Measurements from ENCODE around the gene FCHO1. TPM values are rescaled to one million over a fixed set of nuclear protein-coding genes. Genes with fewer than 3 reads are reported as not detected.

The FCHO1 gene
- total and polyA plus RNA-seq, 2 donors (not counting 1 experiment from before 2014, with no cell fraction given), result 85.7 to 149 TPM

GRCh38 chr19:17824339-17824738, 73.1 kb downstream of the FCHO1 start:
- no peak overlapping the region for H3K4me3 ChIP-seq (ENCODE audit: control extremely low read depth in 1 of 5, extremely low read depth in 1 of 5, insufficient read depth in 1 of 5, low read depth in 2 of 5, low read length in 4 of 5)
- WGBS (ENCODE audit: insufficient coverage), result 92% methylated on average over 4 of the region's 8 CpGs
- ATAC-seq (ENCODE audit: low read depth) (no peak), DNase-seq (no peak)
- H2AFZ ChIP-seq (ENCODE audit: insufficient read depth, low read depth, low read length, poor library complexity, severe bottlenecking), result no peak overlapping the region
- CTCF ChIA-PET, result interaction anchor here (0.7 kb wide), 1 partner anchor 8 kb away, joined by 3 read pairs; no protein-coding TSS in a partner anchor
- H3K27ac ChIP-seq (ENCODE audit: low read length in 2 of 2), result no peak overlapping the region
- H3K27me3 ChIP-seq (replicated peaks in 1 of 4; ENCODE audit: control extremely low read depth in 1 of 4, control insufficient read depth in 3 of 4, insufficient read depth in 4 of 4, low read length in 3 of 4), result no peaks in the 10 kb centered on the region
- POLR2A ChIA-PET, result interaction anchor here (0.7 to 0.9 kb wide), 2 partner anchors 11 to 24 kb away, joined by 3 to 5 read pairs; partner anchors contain the start of gene JAK3
- H3K4me1 ChIP-seq (ENCODE audit: control insufficient read depth in 2 of 2, insufficient read depth in 2 of 2, low read length in 2 of 2), result no peaks in the 10 kb centered on the region
- no peaks in the 10 kb centered on the region for H3K9me3 ChIP-seq (ENCODE audit: control extremely low read depth in 1 of 3, control insufficient read depth in 2 of 3, insufficient read depth in 1 of 3, low read length in 2 of 3)
- H3K4me2 ChIP-seq (replicated peaks; ENCODE audit: low read depth, low read length, poor library complexity, severe bottlenecking), result no peak overlapping the region
- Mint-ChIP-seq H3K27me3 (no peaks in the 10 kb centered on the region), H3K27ac (no peak overlapping the region), H3K4me3 (no peak overlapping the region), H3K9me3 (ENCODE audit: insufficient read depth) (no peaks in the 10 kb centered on the region), H3K4me1 (no peaks in the 10 kb centered on the region)
- intact Hi-C loops (cut with micrococcal nuclease), result no loop called here
- H4K20me1 ChIP-seq (ENCODE audit: control insufficient read depth, insufficient read depth, low read length, poor library complexity, severe bottlenecking), result no peaks in the 10 kb centered on the region
- peaks cover 0 to 16% of the 10 kb centered on the region in 2 experiments for H3K36me3 ChIP-seq (replicated peaks in 1 of 2; ENCODE audit: control extremely low read depth in 1 of 2, control insufficient read depth in 1 of 2, extremely low read depth in 1 of 2, insufficient read depth in 2 of 2, low read length in 1 of 2)
- no peak overlapping the region for H3K9ac ChIP-seq (ENCODE audit: low read length)
- no peaks in the 10 kb centered on the region for H3K79me2 ChIP-seq (ENCODE audit: control insufficient read depth, insufficient read depth, low read length)
- TF ChIP-seq CTCF (IDR thresholded peaks at IDR 0.05), result no peak
- TF ChIP-seq EZH2 (IDR thresholded peaks at IDR 0.05; ENCODE audit: borderline replicate concordance, insufficient read depth, low read depth, low read length, poor library complexity, severe bottlenecking), result no peak

- Mint-ChIP-seq H3K4me1 (no peaks in the 10 kb centered on the region), H3K27ac (no peak overlapping the region), H3K9me3 (ENCODE audit: insufficient read depth) (no peaks in the 10 kb centered on the region), H3K4me3 (no peak overlapping the region), H3K27me3 (no peaks in the 10 kb centered on the region)
- Histone ChIP-seq H3K9ac (ENCODE audit: low read length) (no peak overlapping the region), H3K27ac (ENCODE audit: low read length in 2 of 2) (no peak overlapping the region), H3K4me3 (ENCODE audit: control extremely low read depth in 1 of 5, extremely low read depth in 1 of 5, insufficient read depth in 1 of 5, low read depth in 2 of 5, low read length in 4 of 5) (no peak overlapping the region), H3K36me3 (replicated peaks in 1 of 2; ENCODE audit: control extremely low read depth in 1 of 2, control insufficient read depth in 1 of 2, extremely low read depth in 1 of 2, insufficient read depth in 2 of 2, low read length in 1 of 2) (peaks cover 0 to 34% of the 10 kb centered on the region in 2 experiments), H3K4me2 (replicated peaks; ENCODE audit: low read depth, low read length, poor library complexity, severe bottlenecking) (no peak overlapping the region), H4K20me1 (ENCODE audit: control insufficient read depth, insufficient read depth, low read length, poor library complexity, severe bottlenecking) (peaks cover 19% of the 10 kb centered on the region), H3K79me2 (ENCODE audit: control insufficient read depth, insufficient read depth, low read length) (peaks cover 2% of the 10 kb centered on the region), H3K9me3 (ENCODE audit: control extremely low read depth in 1 of 3, control insufficient read depth in 2 of 3, insufficient read depth in 1 of 3, low read length in 2 of 3) (peaks cover 0 to 6% (median 0%) of the 10 kb centered on the region in 3 donors), H3K27me3 (replicated peaks in 1 of 4; ENCODE audit: control extremely low read depth in 1 of 4, control insufficient read depth in 3 of 4, insufficient read depth in 4 of 4, low read length in 3 of 4) (no peaks in the 10 kb centered on the region), H2AFZ (ENCODE audit: insufficient read depth, low read depth, low read length, poor library complexity, severe bottlenecking) (no peak overlapping the region), H3K4me1 (ENCODE audit: control insufficient read depth in 2 of 2, insufficient read depth in 2 of 2, low read length in 2 of 2) (no peaks in the 10 kb centered on the region)
- ChIA-PET CTCF (no interaction called here), POLR2A (interaction anchor here (0.6 kb wide), 1 partner anchor 8 kb away, joined by 3 read pairs; no protein-coding TSS in a partner anchor)
- WGBS (ENCODE audit: insufficient coverage), result 98% methylated on average over 13 of the region's 13 CpGs
- TF ChIP-seq EZH2 (IDR thresholded peaks at IDR 0.05; ENCODE audit: borderline replicate concordance, insufficient read depth, low read depth, low read length, poor library complexity, severe bottlenecking), result no peak
- no peak for TF ChIP-seq CTCF (IDR thresholded peaks at IDR 0.05)
- DNase-seq (no peak), ATAC-seq (ENCODE audit: low read depth) (no peak)
- intact Hi-C loops (cut with micrococcal nuclease), result no loop called here
Observed at GRCh38 chr19:17826508-17827056, 75.3 kb downstream of the FCHO1 start.

All from B cell (primary cell).